GM19397 (cell line): ENCODE results near the gene CLRN3.

Source experiments
- ATAC-seq: cut with Tn5 transposase; IDR thresholded peaks from one replicate; pipeline ENCODE4 v1.9.1; 2021; ENCODE audit warnings: mild to moderate bottlenecking, moderate library complexity; ENCODE audit not compliant: unreplicated experiment

The CLRN3 gene

DNA sequence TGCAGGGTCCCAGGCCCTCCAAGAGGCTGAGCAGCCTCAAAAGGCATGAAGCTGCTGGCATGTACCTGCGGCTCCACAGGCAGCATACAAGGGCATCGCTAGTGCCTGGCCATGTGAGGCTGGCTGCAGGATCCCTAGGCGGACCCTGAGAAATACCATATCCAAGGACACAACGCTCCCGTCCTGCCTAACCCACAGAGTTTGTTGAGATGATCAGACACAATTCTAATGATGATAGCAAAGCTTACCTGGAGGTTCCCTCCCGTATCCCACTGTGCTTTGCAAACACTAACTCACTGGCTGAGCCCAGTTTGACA lies 17.3 kb downstream of the CLRN3 start:
- no peak for ATAC-seq

DNA sequence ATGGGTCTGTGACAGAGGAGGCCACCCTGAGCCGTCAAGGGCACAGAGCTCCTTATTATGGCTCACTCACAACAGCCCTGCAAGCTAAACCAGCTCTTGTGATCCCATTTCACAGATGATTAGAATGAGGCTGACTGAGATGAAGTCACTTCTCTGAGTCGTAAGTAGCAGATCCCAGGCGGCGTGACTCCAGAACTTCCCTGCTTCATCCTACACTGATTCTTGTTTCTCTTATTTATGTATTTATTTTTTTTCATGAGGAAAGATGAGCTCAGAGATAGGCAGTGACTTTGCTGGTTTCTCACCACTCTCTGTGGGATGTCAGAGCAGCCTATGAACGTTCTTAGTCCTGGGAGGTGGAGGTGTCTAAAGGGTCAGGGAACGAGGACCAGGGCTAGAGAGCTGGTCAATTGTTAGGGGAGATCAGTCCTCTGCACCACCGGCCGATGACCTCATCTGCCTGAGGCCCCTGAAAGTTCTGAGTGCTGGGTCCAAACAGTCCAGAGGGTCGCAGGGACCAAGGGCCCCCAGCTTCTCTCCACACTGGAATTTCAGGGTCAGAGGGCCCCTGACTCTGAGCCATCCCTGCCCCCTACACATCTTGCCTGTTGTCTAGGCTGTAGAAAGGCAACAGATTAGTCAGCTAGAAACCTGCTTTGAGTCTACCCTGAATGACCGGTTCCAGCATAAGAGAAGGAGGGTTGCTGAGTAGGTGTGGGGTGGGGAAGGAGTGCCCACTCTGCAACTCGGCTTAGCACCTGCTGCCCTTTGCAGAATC lies 17.9 kb downstream of the CLRN3 start:
- no peak for ATAC-seq

DNA sequence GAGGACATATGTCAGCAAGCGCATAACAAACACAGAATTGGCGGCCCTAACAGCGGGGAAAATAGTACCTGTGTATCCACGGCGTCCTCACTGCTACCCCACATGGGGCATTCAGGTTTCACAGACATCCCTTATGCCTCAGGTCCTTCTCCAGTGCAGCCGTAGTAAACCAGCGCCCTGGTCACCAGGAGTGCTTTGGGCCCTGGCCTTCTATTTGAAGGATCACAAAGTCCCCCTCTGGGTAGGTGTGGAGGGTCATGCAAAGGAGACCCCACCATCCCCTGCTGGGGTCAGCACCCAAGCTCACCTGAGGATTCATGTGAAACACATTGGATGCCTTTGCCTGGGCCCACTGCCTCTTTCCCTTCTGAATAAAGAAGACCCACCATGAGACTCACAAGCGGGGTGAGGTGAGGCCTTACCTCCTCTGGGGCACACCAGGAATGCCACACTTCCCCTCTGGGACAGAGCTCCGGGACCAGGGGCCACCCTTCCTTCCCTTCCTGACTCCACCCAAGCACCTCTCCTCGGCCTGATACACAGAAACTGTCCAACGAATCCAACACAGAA lies 18.8 kb downstream of the CLRN3 start:
- no peak for ATAC-seq

DNA sequence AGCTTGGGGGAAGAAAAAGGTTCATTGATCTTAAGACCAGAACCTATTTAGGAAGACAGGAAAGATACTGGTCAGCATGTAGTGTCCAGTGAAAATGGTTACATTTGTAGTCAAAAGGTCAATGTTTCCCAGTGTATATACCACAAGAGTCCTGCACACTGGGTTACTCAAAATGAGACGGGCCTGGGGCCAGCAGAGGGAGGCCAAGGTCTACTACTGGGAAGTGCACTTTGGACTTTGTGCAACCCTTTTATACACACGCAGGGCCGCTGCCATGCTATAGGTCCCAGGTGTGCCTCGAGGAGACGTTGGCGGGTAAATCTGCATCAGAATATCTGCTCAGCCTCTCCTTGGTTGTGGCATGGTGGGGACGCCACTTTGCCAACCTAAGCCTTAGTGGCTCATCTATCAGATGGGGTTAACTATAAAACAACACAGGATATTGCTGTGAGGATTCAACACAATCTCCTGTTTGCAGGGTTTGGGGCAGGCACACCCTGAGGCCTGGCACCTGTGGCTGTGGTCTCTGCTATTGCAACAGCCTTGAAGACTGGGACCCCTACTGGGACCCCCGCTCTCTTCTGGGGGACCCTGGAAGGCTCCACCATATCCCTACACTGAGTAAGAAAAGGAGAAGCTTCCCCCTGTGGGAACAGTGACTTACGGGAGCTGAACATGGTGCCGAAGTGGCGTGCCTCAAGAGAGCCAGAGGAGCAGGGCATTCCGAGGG lies 19.7 kb downstream of the CLRN3 start:
- no peak for ATAC-seq

DNA sequence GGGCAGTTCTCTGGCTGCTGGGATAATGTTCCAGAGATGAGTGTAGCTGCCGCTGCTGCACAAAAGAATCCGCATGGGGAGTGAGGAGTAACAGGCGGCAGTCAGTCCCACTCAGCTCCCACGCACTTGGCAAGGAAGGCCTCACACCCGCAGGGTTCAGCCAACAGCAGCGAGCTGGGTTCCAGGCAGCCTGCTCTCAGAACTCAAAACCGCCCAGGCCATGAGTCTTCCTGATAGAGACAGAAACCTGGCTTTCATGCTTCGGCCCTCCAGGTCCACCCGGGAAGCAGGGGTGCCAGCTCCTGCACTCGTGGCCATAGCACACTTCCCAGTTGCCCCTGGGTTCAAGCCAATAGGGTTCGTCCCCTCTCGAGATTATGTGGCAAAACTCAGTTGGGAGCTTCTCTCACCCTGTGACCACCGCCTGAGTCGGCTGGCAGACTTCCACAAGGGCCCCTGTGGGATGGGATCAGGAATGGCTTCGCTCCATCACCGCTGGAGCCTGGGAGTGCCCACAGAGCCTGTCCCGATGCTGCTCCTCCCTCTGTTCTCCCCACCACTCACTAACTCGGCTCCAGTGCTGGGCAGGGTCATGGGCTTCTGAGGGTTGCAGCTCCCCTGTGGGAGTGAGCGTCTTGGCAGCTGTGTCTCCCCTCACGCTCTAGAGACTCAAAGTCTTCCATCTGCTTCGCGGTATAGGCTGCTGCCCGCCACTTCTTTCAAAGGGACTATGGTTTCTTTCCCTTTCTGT lies 20.6 kb downstream of the CLRN3 start:
- ATAC-seq, result no peak

DNA sequence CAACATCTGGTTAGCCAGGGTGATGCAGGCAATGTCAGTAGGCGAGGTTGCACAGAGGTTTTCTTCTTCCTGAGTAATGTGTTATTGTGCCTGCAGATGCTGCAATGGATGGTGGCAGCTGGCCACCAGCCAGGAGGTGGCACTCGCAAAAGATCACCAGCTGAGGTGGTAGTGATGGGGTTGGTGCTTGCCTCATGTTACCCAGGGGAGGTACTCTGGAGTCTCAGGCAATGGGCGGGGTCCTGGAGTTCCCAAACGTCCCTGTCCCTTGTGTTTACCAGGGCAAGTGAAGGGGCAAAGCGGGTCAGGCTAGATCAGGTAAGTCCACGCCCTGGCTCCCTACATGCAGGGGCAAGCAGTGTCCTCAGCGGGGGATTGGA lies 21.1 kb downstream of the CLRN3 start:
- ATAC-seq, result no peak

DNA sequence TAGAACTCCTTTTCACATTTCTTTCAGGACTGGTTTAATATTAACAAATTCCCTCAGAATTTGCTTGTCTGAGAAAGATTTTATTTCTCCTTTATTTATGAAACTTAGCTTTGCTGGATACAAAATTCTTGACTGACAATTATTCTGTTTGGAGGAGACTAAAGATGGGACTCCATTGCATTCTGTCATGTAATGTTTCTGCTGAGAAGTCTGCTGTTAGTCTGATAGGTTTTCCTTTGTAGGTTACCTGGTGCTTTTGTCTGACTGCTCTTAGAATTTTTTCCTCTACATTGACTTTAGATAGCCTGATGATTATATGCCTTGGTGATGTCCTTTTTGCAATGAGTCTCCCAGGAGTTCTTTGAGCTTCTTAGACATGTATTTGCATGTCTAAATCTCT lies 23.4 kb downstream of the CLRN3 start:
- ATAC-seq, result no peak

DNA sequence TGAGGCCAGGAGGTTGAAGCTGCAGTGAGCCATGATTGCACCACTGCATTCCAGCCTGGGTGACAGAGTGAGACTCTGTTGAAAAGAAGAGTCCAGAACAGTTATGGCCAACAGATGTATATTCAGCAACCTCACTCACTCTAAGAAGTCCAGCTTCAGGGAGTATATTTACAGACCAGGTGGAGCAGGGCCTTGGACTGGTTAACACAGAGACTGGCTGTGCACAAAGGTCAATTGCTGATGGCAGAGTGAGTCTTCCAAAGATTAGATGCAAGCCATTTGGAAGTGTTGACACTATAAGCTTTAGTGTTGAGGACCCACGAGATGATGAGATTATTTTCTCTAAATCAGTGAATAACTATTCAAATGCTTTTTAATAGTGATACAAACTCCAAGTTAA lies 24.9 kb downstream of the CLRN3 start:
- no peak for ATAC-seq

DNA sequence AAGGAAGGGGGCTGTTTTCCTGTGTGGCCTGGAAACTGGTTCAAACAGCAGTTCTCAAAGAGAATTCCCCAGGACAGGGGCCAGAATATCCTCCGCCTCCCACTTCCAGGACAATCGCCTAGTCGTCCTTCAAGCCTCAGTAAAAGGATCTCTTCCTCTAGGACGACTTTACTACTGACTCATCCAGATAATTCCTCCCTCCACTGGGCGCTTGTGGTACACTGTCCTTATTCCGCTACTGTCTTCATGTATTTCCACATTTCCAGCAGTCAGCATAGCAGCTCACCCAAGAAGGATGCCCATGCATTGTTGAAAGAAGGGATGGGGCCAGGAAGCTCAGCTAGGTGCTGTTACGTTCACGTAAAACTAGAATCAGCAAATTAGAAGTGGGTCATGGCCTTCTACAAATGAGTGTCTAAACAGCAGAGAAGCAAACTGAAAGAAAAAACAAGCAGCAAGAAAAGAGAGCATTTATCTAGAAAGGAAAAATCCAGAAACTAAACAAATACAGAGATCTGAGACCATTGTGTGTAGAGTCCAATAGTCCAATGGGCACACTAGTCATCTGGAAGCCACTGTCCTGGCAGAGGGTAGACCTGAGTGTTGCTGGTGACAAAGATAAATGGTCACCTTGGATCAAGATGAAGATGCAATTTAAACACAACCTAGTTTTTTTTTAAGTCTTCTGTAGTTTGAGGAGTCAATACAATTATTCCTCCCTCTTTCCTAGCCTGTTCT lies 26.3 kb downstream of the CLRN3 start:
- no peak for ATAC-seq

DNA sequence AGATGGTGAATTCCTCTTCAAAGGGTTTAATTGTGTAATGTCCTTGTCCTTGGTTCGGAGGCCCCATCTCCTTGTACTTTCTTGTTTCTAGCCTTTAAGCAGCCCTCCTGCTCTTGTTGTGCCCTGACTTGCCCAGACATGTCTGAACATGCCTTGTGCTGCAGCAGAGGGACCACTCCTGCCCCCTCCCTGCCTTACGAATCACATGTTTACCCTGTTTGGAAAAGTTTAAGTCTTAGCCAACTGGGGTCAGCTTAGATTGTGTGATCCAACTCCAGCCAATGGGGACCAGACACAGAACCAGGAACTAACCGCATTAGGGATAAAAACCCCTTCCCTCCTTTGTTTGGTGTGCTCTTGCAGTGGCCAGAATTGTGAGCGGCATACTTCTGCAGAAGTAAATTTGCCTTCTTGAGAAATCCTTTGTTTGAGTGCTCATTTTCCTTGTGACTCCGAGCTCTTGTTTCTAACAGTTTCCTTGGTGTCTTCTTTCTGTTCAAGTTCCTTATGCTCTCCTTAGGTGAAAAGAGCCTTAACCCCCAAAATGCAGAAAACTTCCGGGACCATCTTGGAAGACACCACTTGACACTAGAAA lies 29.4 kb downstream of the CLRN3 start:
- ATAC-seq, result no peak

DNA sequence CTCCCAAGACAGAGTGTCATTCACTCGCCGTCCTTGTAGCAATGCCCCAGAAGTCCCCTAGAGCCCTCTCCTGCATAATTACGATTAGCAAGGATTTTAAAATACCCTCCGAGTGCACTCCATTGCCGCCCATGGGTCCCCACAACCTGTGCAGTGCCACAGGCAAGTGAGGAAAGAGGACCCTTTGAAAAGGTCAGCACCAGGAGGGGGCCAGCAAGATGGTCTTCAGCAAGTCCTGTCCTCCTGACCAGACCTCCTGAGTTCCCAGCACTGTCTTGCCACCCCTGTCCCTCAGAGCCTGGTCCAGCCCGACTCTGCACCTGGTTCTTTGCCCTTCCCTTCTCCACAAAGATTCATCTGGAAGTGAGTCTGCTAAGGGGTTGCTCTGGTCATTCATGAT lies 32.1 kb downstream of the CLRN3 start:
- ATAC-seq, result no peak

DNA sequence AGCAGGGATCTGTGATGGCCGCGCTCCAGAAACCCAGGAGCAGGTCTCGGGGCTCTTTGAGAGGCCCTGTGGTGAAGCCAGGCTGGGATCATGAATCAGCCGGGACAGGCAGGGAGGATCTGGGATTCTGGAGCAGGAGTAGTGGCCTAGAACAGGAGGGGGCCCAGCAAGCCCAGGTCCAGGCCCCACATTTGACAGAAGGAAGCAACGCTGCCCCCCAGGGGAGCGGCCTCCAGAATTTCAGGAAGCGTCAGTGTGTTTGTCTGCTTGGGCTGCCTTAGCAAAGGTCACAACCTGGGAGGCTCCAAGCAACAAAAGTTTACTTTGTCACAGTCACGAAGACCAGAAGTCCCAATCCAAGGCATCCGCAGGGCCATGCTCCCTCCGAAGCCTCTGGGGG lies 36.8 kb downstream of the CLRN3 start:
- ATAC-seq, result no peak

DNA sequence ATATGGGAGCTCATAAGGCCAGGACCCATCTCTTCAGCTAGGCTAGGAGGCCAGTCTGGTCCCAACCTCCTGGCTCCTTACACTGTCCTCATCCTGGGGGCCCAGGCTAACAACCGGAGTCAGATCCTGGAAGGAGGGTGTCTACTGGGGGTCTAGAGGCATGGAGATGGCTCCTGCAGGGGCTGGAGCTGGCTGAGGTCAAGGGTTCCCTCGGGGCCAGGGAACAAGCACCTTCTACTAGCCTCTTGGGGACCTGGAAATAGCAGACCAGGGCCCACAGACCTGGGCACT lies 37.2 kb downstream of the CLRN3 start:
- no peak for ATAC-seq

DNA sequence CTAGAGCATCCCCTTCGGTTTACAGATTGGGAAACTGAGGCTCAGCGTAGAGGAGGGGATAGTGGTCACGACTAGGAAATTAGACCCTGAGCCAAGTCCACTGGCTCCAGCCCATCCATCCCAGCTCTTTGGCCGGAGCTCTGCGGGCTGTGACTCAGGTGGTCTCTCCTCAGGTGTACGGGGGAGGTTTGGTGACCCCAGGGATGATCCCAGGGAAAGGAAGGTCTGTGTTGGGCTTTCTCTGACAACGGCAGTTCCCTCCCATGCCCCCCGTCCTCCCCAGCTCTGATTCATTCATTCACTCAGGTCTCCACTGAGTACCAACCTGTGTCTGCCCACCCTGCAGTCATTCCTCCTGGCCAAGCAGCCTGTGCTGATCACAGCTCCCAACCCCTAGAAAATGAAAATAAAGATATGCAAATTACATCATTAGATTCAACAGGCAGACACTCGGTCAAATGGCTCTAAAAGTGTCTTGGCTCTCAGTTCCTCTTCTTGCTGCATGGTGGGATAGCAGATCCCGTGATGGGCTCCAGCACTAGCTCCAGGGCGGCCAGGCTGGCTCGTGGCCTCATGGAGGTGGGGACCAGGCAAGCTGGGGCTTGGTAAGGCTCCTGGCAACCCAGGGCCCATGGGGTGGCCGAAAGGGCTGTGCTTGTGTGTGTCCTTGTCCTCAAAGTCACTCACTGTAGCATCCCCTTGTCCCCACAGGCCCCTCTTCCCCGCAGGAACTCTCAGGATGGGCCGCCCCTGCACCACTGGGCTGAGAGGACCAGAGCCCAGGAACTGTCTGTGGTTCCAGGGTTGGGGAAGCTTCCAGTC lies 37.8 kb downstream of the CLRN3 start:
- ATAC-seq, result no peak

DNA sequence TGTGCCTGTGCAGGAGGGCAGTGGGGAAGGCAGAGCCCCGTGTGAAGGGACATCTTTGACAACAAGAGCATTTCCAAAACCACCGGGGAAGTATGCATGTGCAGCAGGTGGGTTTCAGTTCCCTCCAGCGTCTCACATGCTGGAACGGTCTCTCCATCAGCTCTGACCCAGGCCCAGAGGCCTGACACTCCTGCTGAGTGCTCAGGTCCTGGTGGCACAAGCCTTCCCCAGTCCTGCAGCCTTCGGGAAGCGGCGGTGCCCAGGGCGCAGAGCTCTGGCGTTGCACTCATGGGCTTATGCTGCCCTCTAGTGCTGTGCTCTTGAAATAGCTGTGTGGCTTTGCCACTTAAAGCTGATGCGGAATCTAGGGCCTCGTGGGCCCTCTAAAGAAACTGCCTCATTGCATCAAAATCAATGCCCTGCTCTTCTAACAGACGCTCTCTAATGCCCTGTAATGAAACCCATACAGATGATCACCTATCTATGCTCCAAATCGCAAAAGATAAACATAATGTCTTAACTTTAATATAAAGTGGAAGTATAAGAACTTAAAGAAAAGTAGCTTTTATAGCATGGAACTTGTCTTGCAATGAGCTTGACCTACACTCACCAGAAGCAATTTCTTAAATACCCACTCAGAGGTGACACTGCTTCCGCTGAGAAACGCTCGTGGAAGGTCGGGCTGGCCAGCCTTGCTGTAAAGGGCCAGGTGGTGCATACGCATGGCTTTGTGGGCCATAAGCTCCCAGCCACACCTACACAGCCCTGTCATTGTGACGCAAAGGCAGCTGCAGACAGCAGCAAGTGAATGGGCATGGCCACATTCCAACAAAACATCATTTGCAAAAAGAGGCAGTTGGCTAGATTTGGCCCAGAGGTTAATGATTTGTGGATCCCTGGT lies 38.6 kb downstream of the CLRN3 start:
- ATAC-seq, result peak; percentile 67

DNA sequence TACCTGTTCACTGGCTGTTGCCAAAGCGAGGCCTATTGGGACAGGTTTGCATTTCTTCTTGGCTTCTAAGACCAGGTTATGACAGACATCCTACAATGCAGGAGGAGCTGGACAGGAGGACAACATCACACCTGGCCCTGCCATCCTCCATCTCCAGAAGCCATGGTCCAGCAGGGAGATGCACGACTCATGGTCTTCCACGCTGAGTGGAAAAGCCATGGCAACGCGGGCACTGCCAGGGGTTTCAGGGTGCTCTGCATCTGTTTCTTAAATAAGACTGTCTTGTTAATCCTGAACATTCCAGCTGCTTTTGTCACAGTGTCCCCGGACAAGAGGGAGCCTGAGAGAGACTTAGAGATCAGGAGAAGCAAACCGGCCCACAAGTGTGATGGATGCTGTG lies 40.3 kb downstream of the CLRN3 start:
- ATAC-seq, result no peak

DNA sequence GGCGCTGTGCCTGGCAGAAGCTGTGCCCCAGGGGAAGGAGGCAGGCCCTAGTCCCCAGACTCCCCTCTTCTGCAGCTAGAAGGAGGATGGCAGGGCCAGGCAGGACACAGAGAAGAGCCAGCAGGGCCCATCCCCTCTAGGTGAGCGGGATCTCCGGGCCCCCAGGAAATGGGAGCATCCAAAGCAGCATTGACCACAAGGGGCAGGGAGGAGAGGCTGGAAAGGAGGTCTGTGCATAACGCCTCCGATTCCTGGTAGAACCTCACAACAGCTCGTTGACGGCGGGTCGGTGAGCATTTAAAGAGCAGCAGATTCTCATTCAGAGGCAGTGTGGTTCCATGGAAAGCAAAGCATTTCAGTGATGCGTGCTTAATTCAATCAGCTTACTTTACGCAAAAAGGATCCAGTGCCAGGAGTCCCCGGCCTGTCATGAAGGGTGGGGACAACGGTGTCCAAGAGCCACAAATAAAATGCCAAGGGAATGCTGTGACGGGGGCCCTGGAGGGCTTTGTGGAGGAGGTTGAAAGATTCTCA lies 41.0 kb downstream of the CLRN3 start:
- ATAC-seq, result no peak

DNA sequence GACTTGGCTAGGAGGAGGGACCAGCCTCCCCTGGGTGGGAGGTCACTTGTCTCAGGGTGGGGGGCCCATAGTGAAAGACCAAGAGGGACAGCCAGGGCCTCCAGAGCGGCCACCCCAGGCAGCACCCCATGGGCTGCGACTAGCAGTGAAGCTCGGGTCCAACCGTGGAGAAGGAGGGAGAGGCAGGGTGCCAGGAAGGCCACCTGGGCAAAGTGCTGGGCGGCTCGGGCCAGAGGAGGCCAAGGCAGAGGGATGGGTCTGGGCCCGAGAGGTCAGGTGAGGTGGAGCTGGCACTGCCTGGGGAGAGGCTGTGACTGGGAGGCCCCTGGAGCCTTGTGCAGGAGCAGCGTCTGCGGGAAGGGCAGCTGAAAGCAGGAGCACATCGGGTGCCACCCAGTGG lies 41.8 kb downstream of the CLRN3 start:
- no peak for ATAC-seq

DNA sequence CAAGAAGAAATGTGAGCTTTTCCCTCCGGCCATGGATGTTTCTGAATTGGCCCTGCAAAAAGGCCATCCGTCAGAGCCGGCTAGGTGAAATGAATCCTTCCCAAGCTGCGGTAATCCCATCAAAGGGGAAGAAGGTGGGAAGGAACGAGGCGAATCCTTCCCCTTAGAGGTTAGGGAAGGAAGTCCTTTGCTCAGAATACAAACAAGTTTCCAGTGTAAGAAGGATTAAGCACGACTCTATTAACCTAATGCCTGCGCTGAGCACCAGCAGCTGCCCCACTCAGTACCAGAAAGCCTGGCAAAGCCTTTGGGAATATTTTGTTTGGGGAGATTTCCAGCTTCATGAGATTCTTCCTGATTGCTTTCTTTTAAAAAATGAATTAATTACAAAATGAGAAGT lies 42.8 kb downstream of the CLRN3 start:
- no peak for ATAC-seq
